Trophoblast cell (in vitro differentiated cells and primary cell): ENCODE data around the gene EYA2.

Source experiments
- DNase-seq, 2 donors: peaks; one replicate each; pipeline ENCODE4 v3.0.0-alpha.2; 2016
- H2AFZ ChIP-seq: 2 replicates; pipeline ENCODE4 v1.6.1; 2013; ENCODE audit warnings: low read length, moderate library complexity, mild to moderate bottlenecking; ENCODE audit not compliant: insufficient read depth, poor library complexity
- H2AK5ac ChIP-seq: 2 replicates; pipeline ENCODE4 v1.6.1; 2013; ENCODE audit warnings: mild to moderate bottlenecking, low read length
- H2BK120ac ChIP-seq: 2 replicates; pipeline ENCODE4 v1.6.1; 2013; ENCODE audit warnings: low read length, mild to moderate bottlenecking, moderate library complexity; ENCODE audit not compliant: insufficient read depth, poor library complexity
- H2BK12ac ChIP-seq: 2 replicates; pipeline ENCODE4 v1.6.1; 2013; ENCODE audit warnings: mild to moderate bottlenecking, low read length, moderate library complexity
- H2BK5ac ChIP-seq: 2 replicates; pipeline ENCODE4 v1.6.1; 2013; ENCODE audit warnings: low read length, low read depth, moderate library complexity, mild to moderate bottlenecking; ENCODE audit not compliant: poor library complexity
- H3K14ac ChIP-seq: 2 replicates; pipeline ENCODE4 v1.6.1; 2013; ENCODE audit warnings: mild to moderate bottlenecking, low read length
- H3K18ac ChIP-seq: 2 replicates; pipeline ENCODE4 v1.6.1; 2013; ENCODE audit warnings: mild to moderate bottlenecking, low read length
- H3K23ac ChIP-seq: 2 replicates; pipeline ENCODE4 v1.6.1; 2013; ENCODE audit warnings: low read length
- H3K27ac ChIP-seq: 2 replicates; pipeline ENCODE4 v1.5.1; 2013; ENCODE audit warnings: low read depth, mild to moderate bottlenecking, inconsistent platforms, low read length, moderate library complexity
- H3K27me3 ChIP-seq: 2 replicates; pipeline ENCODE4 v1.6.1; 2013; ENCODE audit warnings: inconsistent platforms, mild to moderate bottlenecking, low read length, moderate library complexity; ENCODE audit not compliant: insufficient read depth
- H3K36me3 ChIP-seq, 2 experiments: 1 replicate in 1 of 2; 2 replicates in 1 of 2; pipeline ENCODE4 v1.6.1; 2013; ENCODE audit warnings: low read length in 2 of 2, mild to moderate bottlenecking in 2 of 2, moderate library complexity in 1 of 2; ENCODE audit not compliant: insufficient read depth in 2 of 2, control insufficient read depth in 1 of 2
- H3K4ac ChIP-seq: 2 replicates; pipeline ENCODE4 v1.6.1; 2013; ENCODE audit warnings: low read depth, mild to moderate bottlenecking, low read length, moderate library complexity
- H3K4me1 ChIP-seq, 2 experiments: 1 replicate in 1 of 2; 2 replicates in 1 of 2; pipeline ENCODE4 v1.6.1; 2013; ENCODE audit warnings: low read length in 2 of 2, mild to moderate bottlenecking in 2 of 2, moderate library complexity in 1 of 2; ENCODE audit not compliant: insufficient read depth in 2 of 2, control insufficient read depth in 1 of 2
- H3K4me2 ChIP-seq: 2 replicates; pipeline ENCODE4 v1.6.1; 2013; ENCODE audit warnings: inconsistent platforms, mild to moderate bottlenecking, low read length, moderate library complexity
- H3K4me3 ChIP-seq: 2 replicates; pipeline ENCODE4 v1.5.1; 2013; ENCODE audit warnings: mild to moderate bottlenecking, low read depth, low read length, inconsistent platforms
- H3K79me1 ChIP-seq: one replicate; pipeline ENCODE4 v1.6.1; 2013; ENCODE audit warnings: low read length
- H3K79me2 ChIP-seq: 2 replicates; pipeline ENCODE4 v1.6.1; 2013; ENCODE audit warnings: low read length, mild to moderate bottlenecking; ENCODE audit not compliant: control insufficient read depth, insufficient read depth, poor library complexity
- H3K9ac ChIP-seq: 2 replicates; pipeline ENCODE4 v1.6.1; 2013; ENCODE audit warnings: mild to moderate bottlenecking, low read length
- H3K9me3 ChIP-seq: 2 replicates; pipeline ENCODE4 v1.6.1; 2013; ENCODE audit warnings: low read depth, mild to moderate bottlenecking, control low read depth, inconsistent platforms, low read length; ENCODE audit not compliant: insufficient read depth
- H4K12ac ChIP-seq: 2 replicates; pipeline ENCODE4 v1.6.1; 2013; ENCODE audit warnings: low read depth, mild to moderate bottlenecking, low read length, moderate library complexity
- H4K8ac ChIP-seq: 2 replicates; pipeline ENCODE4 v1.6.1; 2013; ENCODE audit warnings: low read depth, mild to moderate bottlenecking, low read length, moderate library complexity
- H4K91ac ChIP-seq: one replicate; pipeline ENCODE4 v1.6.1; 2013; ENCODE audit warnings: low read depth, mild to moderate bottlenecking, low read length, moderate library complexity
- WGBS: extraction: QIAGEN DNeasy Blood & Tissue Kit; methylation state at CpG from one replicate; pipeline ENCODE4 v1.1.7; 2013; ENCODE audit warnings: missing lambda C conversion rate; ENCODE audit not compliant: insufficient read length, insufficient coverage; ENCODE audit errors: extremely low coverage; 5-methylcytosine and 5-hydroxymethylcytosine counted together

The EYA2 gene

GRCh38 chr20:47057661-47058060 lies 163.0 kb downstream of the EYA2 start:
- H3K14ac ChIP-seq, result no peak overlapping the region
- no peak overlapping the region for H3K18ac ChIP-seq
- no peak overlapping the region for H4K91ac ChIP-seq
- no peak overlapping the region for H3K4ac ChIP-seq
- H4K12ac ChIP-seq, result no peak overlapping the region
- no peak overlapping the region for H2AFZ ChIP-seq
- H3K36me3 ChIP-seq, result peaks cover 0 to 2% of the 10 kb centered on the region in 2 experiments
- no peak overlapping the region for H2AK5ac ChIP-seq
- H3K4me2 ChIP-seq, result no peak overlapping the region
- no peak overlapping the region for H2BK12ac ChIP-seq
- H3K27me3 ChIP-seq, result no peaks in the 10 kb centered on the region
- no peak overlapping the region for H4K8ac ChIP-seq
- H3K27ac ChIP-seq, result no peak overlapping the region
- no peak for DNase-seq
- no peaks in the 10 kb centered on the region for H3K9me3 ChIP-seq
- H3K79me2 ChIP-seq, result no peaks in the 10 kb centered on the region
- H3K4me1 ChIP-seq, result peaks cover 0 to 1% of the 10 kb centered on the region in 2 experiments
- H3K9ac ChIP-seq, result no peak overlapping the region
- no peaks in the 10 kb centered on the region for H3K79me1 ChIP-seq
- no peak overlapping the region for H3K23ac ChIP-seq
- no peak overlapping the region for H3K4me3 ChIP-seq
- H2BK5ac ChIP-seq, result no peak overlapping the region
- no peak overlapping the region for H2BK120ac ChIP-seq
- WGBS, result no CpG with 5 or more reads among the region's 3 CpGs

DNA sequence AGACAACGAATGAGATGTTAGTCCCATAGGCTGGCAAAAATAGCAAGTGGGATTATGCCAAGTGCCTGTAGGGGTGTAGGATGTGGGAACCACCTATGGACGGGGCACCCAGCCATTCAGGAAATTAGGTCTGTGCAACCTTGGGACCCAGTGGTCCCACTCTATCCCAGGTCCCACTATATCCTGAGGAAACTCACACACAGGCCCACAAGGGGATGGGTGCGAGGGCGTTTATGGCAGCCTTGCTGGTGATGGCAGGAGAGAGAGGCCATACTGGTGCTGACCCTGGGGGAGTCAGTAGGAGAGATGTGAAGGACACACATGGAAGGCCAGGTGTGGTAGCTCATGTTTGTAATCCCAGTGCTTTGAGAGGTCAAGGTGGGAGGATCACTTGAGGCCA lies 163.6 kb downstream of the EYA2 start:
- Histone ChIP-seq H3K79me2 (no peaks in the 10 kb centered on the region), H3K27me3 (no peaks in the 10 kb centered on the region), H3K23ac (no peak overlapping the region), H3K4me2 (no peak overlapping the region), H2AFZ (no peak overlapping the region), H3K9me3 (no peaks in the 10 kb centered on the region), H3K4ac (no peak overlapping the region), H4K8ac (no peak overlapping the region), H3K4me3 (no peak overlapping the region), H4K91ac (no peak overlapping the region), H3K4me1 (peaks cover 0 to 1% of the 10 kb centered on the region in 2 experiments), H3K9ac (no peak overlapping the region), H2AK5ac (no peak overlapping the region), H3K27ac (no peak overlapping the region), H2BK12ac (no peak overlapping the region), H3K36me3 (peaks cover 0 to 2% of the 10 kb centered on the region in 2 experiments), H2BK5ac (no peak overlapping the region), H2BK120ac (no peak overlapping the region), H3K18ac (no peak overlapping the region), H4K12ac (no peak overlapping the region), H3K14ac (no peak overlapping the region), H3K79me1 (no peaks in the 10 kb centered on the region)
- DNase-seq, result no peak
- no CpG with 5 or more reads among the region's 4 CpGs for WGBS

- H4K8ac ChIP-seq, result no peak overlapping the region
- no peak overlapping the region for H3K18ac ChIP-seq
- H3K23ac ChIP-seq, result no peak overlapping the region
- H3K79me1 ChIP-seq, result no peaks in the 10 kb centered on the region
- H2BK5ac ChIP-seq, result no peak overlapping the region
- H3K79me2 ChIP-seq, result no peaks in the 10 kb centered on the region
- H3K4me2 ChIP-seq, result no peak overlapping the region
- no peak overlapping the region for H2AK5ac ChIP-seq
- H4K91ac ChIP-seq, result no peak overlapping the region
- no peaks in the 10 kb centered on the region for H3K36me3 ChIP-seq
- H2AFZ ChIP-seq, result no peak overlapping the region
- no peak overlapping the region for H3K14ac ChIP-seq
- WGBS, result no CpG with 5 or more reads among the region's 4 CpGs
- H3K27ac ChIP-seq, result no peak overlapping the region
- no peak overlapping the region for H2BK12ac ChIP-seq
- H3K4ac ChIP-seq, result no peak overlapping the region
- no peaks in the 10 kb centered on the region for H3K9me3 ChIP-seq
- H4K12ac ChIP-seq, result no peak overlapping the region
- DNase-seq, result no peak
- no peak overlapping the region for H3K9ac ChIP-seq
- no peak overlapping the region for H3K4me3 ChIP-seq
- no peaks in the 10 kb centered on the region for H3K27me3 ChIP-seq
- peaks cover 0 to 1% of the 10 kb centered on the region in 2 experiments for H3K4me1 ChIP-seq
- H2BK120ac ChIP-seq, result no peak overlapping the region
These were observed 164.9 kb downstream of the EYA2 start for GRCh38 chr20:47059536-47059935.

DNA sequence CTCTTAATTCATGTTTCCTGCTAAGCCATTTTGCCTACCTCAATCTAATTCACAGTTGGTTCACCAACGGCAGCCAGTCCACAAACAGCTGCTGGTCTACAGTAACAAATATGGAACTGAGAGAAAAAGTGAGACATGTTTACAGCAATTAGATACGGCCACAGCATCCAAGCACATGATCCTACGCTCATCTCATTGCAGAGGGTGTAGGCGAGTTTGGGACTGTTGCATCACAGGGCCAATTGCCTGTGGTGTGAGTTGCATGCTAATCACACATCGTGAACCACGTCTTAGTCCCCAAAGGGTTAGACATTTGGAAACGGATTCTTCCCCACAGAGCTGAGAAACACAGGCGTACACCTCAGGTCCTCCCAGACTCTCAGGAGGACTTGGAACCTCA lies 166.9 kb downstream of the EYA2 start:
- Histone ChIP-seq H2AFZ (no peak overlapping the region), H2BK12ac (no peak overlapping the region), H4K8ac (no peak overlapping the region), H3K9me3 (no peaks in the 10 kb centered on the region), H3K27ac (no peak overlapping the region), H3K4me3 (no peak overlapping the region), H3K4me1 (no peaks in the 10 kb centered on the region), H2BK120ac (no peak overlapping the region), H4K91ac (no peak overlapping the region), H3K79me1 (no peaks in the 10 kb centered on the region), H4K12ac (no peak overlapping the region), H3K18ac (no peak overlapping the region), H3K23ac (no peak overlapping the region), H3K27me3 (no peaks in the 10 kb centered on the region), H3K4ac (no peak overlapping the region), H2BK5ac (no peak overlapping the region), H3K4me2 (no peak overlapping the region), H3K9ac (no peak overlapping the region), H3K14ac (no peak overlapping the region), H3K79me2 (no peaks in the 10 kb centered on the region), H3K36me3 (no peaks in the 10 kb centered on the region), H2AK5ac (no peak overlapping the region)
- DNase-seq, result no peak
- no CpG with 5 or more reads among the region's 8 CpGs for WGBS
